NK-92 (cell line): ENCODE data around the gene KRTAP16-1.
"Not testable (repeated sequence)": the region's sequence is repeated elsewhere in the genome, so short reads cannot be mapped to it uniquely, and the experiment has no call there.

Experiments
- DNase-seq: peaks from one replicate; lab custom pipeline; 2025; ENCODE audit not compliant: unreplicated experiment; lab: John Stamatoyannopoulos, UW

KRTAP16-1 gene

DNA sequence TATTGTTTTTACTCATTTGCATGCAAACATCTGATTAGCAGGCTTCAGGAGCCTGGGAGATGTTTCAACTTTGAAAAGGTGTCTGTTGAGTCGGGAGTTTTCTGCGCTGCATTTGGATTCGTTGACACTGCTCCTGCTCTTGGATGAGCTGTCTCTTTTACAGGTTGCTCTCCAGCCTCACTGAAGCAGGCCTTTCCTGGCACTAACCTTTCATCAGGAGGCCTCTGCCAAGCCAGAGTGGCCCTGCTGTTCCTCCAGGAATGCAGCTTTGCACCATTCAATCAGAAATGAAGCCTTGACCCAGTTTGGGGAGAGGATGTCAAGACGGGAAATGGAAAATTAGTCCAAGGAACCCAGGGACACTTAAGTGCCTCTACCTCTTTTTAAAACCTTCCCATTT, 6.1 kb downstream of the KRTAP16-1 start:
- DNase-seq, result no peak

DNA sequence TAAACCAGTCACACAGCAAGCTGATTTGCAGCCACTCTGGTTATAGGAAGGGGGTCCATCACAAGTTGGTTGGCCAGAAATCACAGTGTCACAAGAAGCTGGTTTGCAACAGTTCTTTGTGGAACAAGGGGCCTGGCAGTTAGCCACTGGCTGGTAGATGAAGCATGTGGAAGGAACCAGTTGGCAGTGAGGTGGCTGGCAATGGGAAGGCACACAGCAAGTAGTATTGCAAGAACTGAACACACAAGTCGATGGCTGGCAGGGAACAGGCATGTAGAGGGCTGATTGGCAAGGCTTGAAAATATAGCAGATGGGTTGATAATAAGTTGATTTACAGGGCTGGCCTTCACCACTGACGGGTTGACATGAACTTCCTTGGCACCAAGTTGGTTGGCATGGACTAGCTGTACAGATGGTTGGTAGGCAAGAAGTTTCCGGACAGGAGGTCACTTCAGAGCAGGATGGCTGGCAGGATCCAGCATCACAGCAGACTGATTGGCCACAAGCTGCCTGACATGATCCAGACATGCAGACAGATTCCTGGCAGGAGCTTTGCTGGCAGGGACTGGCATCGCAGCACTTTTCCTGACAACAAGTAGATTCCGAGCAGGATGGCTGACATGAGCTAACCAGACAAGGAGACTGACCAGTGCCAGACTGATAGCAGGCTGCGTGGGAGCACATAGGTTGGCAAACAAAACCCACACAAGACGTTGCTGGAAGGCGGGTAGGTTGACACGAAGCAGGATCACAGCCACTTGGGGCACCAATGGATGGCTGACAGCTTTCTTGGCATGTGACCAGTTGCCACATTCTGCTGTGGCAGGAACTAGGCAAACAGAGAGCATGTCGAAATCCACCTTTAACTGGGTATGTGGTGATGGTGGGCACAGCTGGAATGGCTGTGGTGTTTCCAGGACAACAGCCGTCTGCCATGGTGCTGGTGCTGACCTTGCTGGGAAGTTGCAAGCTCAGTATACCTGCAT, 6.9 kb downstream of the KRTAP16-1 start, which contains the start of gene KRTAP29-1:
Gene KRTAP29-1 (minus strand): TSS at position 936 of the 986 bp plus-strand sequence. CDS start 0 bp downstream, at position 936.
- no peak for DNase-seq

DNA sequence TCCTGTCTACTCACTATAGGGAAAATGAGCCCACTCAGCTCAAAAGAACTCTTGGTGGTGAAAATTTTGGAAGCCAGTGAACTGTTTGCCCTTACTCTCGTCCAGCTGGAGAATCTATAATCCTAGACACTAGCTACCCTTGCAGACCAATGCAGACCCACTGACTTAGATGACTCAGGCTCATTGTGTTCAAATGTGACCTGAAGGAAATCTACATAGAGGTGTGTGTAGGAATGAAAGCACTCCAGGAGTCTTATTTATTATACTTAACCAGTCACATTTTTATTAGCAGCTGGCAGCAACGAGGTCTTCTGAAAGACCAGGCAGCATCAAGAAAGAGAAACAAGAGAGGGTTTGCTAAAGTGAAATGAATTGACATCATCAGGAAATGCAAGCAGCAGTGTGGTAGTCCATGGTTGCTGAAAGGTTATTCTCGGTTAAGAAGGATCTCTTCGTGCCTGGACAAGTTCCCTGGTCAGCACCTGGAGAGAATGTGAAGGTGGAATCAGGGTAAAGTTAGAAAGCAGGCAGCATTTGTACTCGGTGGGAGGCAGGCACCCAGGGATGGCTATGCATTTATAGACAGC, 7.8 kb downstream of the KRTAP16-1 start:
- DNase-seq, result no peak

DNA sequence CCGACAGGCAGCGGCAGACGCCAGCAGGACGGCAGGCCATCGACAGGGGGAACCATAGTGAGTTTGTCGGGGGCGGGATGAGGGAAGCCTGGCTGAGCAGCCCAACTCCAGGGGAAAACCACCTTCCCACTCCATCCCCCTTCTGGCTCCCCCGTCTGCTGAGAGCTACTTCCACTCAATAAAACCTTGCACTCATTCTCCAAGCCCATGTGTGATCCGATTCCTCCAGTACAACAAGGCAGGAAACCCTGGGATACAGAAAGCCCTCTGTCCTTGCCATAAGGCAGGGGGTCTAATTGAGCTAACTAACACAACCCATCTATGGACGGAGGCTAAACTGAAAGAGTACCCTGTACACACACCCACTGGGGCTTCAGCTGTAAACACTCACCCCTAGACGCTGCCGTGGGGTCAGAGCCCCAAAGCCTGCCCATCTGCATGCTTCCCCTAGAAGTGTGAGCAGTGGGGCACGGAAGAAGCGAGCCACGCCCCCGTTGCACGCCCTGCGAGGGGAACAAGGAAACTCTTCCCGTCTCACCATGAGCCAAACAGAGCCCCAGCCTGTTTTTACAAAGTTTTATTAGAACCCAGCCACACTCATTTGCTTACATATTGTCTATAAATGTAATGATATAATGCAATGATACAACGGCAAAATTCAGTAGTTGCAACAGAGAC, 10.5 kb downstream of the KRTAP16-1 start:
- DNase-seq, result no peak

DNA sequence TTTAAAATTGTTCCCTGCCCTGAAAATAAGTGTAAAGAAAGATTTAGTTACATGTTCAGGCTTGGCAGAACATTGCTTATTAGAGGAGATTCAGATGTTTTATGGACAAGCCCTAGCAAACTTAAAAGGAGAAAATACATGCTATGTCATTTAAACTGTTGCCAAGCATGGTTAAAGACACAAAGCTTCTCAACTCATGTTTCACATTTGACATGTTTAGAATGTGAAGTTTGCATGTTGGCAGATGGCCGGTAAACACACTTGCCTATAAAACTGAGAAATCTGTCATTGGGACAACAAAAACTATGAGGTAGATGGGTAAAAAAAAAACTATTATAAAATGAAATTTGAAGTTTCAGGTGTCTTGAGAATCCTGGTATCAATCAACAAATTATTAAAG, 12.3 kb downstream of the KRTAP16-1 start:
- DNase-seq, result no peak

DNA sequence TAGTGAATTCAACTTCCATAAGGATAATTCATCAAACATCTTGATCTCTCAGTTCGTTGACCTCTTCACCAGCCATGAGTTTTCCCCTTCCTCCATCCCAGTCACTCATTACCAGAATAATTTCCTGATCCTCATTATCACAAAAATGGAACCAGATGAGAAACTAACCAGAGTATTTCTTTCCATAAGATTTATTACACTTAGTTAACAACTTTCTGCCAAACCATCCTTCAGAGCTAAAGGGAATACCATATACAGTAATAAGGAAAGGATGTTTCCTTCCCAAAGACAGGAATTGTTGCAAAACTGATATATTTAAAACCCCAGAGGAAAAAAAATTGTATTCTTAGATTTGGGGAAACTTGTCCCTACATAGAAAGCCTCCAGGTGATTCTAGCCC, 15.1 kb downstream of the KRTAP16-1 start:
- no peak for DNase-seq

DNA sequence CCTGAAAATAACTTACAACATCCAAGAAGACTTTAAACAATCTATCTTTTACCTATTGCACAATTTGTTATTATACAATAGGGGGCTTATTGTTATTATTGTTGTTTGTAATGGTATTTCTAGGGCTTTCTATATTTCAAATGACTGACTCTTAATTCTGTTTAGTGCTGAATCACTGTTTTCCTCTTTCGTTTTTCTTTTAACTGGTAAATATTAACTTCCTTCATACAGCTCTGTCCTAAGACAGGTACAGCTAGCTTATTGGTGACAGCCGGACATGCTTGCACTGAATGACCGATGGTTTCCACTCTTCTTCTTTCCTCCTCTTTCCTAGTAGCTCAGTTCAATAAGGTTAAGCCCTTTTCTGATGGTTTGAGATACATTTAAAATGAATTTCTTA, 22.1 kb downstream of the KRTAP16-1 start:
- DNase-seq, result no peak

DNA sequence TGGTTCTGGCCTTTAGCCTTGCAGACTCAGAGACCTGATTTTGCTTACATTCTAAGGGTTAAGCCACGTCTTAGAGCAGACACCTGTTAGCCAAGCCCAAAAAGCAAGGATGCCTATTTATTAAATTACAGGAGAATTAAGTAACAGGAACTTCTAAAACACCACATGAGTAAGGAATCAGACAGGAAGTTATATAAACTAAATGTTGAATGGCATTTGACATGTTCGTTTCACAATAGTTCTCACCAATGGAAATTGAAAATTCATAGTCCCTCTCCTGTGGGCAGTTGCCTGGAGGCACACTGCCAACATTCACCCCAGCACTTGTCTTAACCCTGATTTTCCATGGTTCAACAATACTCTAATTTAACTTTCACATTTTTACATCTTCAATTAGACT, 24.6 kb downstream of the KRTAP16-1 start:
- DNase-seq, result no peak

DNA sequence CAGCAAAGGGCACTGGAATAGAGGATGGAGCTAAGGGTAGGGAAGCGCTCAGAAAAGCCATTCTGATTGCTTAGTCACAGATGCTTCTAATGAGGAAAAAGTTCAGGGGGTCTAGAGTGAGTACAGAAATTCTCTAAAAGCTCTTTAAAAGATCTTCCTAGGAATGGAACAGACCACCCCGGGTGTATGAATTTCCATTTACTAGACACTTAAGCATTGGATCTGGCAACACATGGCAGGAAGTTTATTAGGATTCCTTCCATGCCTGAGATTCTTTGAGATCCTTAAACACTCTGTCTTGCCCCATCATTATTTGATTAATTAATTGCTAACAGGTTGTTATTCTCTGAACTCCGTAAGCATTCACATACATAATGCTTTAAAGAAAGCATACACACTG, 25.1 kb downstream of the KRTAP16-1 start:
- no peak for DNase-seq

DNA sequence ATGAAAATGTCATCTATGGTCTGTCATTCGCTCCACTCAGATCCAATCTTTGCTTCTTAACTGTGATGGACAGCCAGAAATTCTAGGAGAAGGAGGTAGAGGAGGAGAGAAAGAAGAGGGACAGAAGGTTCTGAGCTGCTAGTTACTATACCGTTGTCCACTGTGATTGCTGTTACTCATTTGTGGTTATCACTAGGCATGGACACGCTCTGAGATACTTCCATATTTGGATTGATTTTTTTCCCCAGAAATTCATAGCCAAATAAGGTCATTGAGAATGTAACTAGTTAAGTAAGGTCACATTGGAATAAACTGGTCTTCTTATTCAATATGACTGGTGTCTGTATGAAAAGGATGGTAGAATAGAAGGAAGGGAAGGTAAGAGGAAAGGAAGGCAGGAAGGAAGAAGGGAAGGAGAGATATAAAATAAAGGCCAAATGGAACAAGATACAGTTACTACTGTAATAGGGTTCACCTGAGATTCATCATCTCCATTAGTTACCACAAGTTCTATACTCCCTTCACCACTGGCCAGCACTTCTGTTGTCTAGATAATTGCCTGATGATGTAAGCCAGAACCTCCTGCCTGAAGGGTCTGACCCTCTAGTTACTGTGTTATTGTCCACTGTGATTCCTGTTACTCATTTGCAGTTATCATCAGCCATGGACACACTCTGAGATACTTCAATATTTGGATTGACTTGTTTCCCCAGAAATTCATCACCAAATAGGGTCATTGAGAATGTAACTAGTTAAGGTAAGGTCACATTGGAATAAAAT, 30.7 kb downstream of the KRTAP16-1 start:
- no peak for DNase-seq

DNA sequence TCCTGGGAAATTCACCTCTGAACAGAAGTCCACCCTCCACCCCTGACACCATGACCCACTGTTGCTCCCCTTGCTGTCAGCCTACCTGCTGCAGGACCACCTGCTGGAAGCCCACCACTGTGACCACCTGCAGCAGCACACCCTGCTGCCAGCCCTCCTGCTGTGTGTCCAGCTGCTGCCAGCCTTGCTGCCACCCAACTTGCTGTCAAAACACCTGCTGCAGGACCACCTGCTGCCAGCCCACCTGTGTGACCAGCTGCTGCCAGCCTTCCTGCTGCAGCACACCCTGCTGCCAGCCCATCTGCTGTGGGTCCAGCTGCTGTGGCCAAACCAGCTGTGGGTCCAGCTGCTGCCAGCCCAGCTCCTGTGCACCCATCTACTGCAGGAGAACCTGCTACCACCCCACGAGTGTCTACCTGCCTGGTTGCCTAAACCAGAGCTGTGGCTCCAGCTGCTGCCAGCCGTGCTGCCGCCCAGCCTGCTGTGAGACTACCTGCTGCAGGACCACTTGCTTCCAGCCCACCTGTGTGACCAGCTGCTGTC, 33.4 kb downstream of the KRTAP16-1 start, which contains the start of gene KRTAP9-7:
Gene KRTAP9-7 (plus strand): TSS at position 51 of the 543 bp plus-strand sequence. CDS start 0 bp downstream, at position 51.
- DNase-seq, result not testable (repeated sequence)

DNA sequence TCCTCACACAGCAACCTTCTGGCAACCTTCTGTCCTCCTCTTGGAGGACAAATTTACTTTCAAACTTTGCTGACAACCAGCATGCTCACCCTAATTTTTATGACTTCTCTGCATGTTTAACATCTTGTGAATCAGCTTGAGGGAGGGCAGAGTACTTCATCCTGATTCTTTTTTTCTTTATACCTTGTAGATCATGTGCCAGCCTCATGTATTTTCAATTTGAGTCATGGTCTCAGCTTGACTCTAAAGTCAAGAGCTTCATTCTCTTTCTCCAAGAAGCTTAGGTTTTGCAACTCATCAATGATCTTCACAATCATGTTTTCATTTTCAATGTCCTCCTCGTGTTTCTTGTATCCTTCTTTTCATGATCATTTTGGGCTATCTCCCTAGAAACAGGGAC, 37.3 kb downstream of the KRTAP16-1 start:
- no peak for DNase-seq

DNA sequence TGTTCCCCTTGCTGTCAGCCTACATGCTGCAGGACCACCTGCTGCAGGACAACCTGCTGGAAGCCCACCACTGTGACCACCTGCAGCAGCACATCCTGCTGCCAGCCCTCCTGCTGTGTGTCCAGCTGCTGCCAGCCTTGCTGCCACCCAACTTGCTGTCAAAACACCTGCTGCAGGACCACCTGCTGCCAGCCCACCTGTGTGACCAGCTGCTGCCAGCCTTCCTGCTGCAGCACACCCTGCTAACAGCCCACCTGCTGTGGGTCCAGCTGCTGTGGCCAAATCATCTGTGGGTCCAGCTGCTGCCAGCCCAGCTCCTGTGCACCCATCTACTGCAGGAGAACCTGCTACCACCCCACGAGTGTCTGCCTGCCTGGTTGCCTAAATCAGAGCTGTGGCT, 37.8 kb downstream of the KRTAP16-1 start:
- not testable (repeated sequence) for DNase-seq

DNA sequence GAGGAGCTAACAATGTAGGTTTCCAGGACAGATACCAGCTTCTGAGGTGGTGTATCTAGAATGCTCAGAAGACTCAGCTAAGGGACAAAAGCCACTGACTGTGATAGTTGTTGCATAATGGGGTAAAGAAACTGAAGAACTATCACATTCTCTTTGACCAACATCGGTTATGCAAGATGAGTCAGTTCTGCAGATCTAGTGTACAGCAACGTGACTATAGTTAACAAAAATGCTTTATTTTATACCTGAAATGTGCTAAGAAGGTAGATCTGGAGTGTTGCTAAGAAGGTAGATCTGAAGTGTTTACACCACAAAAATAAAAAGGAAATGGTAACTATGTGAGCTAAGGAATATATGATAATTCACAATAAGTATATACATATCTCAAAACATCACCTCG, 41.4 kb downstream of the KRTAP16-1 start:
- no peak for DNase-seq

DNA sequence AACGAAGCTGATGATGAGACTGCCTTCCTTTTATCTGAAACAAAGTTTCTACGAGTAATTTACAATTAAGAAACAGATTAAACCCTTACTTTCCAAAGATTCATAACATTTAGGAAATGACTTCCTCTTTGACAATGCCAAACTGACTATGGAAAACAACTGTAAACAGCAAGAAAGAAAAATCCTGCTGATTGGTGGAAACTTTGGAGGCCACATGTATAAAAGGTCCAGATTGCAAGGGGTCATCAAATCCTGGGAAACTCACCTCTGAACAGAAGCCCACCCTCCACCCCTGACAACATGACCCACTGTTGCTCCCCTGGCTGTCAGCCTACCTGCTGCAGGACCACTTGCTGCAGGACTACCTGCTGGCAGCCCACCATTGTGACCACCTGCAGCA, 44.0 kb downstream of the KRTAP16-1 start, which contains the start of gene KRTAP9-6:
Gene KRTAP9-6 (plus strand): TSS at position 301 of the 400 bp plus-strand sequence. CDS start 0 bp downstream, at position 301.
- DNase-seq, result no peak

DNA sequence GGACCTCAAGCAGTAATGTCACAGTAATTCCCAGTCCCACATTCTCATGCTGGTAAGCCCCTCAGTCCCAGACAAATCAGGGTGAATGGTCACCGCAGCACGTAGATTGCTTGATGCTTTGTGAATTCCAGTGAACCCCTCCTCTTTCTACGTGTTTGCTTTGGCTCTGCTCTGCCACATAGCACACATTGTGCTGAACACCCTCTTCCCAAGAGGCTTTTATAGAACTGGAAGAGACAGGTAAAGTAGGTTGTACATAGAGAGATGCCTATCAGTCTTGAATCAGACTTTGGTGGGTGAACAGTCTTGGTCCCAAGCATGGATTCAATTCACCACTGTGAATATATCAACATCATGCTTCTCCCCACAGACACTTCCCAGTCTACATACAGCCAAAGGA, 44.5 kb downstream of the KRTAP16-1 start:
- no peak for DNase-seq

DNA sequence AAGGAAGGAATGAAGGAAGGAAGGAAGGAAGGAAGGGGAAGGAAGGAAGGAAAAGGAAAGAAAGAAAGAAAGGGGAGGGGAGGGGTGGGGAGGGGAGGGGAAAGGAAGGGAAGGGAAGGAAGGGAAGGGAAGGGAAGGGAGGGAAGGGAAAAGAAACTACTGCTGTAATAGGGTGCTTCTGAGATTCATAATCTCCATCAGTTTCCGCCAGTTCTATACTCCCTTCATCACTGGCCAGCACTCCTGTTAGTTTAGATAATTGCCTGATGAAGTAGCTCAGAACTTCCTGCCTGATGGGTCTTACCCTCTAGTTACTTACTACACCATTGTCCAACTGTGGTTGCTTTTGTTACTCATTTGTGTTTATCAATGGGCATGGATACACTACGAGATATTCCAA, 45.9 kb downstream of the KRTAP16-1 start:
- DNase-seq, result no peak

DNA sequence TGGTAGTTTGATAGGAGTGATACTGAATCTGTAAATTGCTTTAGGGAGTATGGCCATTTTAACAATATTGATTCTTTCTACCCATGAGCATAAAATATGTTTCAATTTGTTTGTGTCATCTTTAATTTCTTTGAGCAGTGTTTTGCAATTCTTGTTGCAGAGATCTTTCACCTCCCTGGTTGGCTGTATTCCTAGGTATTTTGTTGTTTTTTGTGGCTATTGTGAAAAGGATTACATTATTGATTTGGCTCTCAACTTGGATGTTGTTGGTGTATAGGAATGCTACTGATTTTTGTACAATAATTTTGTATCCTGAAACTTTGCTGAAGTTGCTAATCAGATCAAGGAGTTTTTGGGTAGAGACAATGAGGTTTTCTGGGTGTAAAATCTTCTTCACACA, 50.7 kb downstream of the KRTAP16-1 start:
- no peak for DNase-seq
